ENCODE measurements around the gene TTC7B. TPM values are rescaled to one million over a fixed set of nuclear protein-coding genes. Genes with fewer than 3 reads are reported as not detected.

Gene TTC7B
- total and polyA plus RNA-seq, 2 experiments from 2014 or later, result 68.1 to 75.8 TPM

DNA sequence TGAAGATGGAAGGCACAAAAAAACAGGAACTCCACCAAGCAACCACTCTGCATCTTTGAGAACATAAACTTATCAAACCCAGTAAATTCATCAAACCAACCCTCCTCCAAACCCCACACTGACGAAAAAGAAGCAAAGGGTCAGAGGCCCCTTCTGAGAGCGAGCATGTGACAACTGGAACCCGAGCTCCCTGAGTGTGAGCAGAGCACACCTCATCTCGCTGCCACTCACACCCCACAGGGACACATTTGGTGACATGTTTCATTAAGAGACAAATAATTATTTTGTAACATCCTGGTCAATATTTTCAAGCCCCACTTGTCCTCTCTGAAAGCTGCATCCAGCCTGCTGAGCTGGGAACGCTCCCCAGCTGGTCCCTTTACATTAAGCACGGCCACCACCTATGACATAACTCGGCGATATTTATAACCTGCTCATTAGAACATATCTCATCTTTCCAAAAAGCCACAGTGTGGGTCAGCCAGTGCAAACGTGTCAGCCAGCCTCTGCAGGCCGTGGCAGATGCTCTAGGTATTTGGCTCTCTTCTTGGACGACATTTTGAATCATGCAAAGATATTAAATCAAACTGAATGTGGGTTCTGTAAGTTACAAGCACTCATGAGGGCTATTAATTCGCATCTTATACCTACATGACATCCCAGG, 120.1 kb downstream of the TTC7B start:
- no peaks in the 10 kb centered on the region for H3K36me3 ChIP-seq
- H3K4me3 ChIP-seq, result no peak overlapping the region
- TF ChIP-seq, protein P1, sequence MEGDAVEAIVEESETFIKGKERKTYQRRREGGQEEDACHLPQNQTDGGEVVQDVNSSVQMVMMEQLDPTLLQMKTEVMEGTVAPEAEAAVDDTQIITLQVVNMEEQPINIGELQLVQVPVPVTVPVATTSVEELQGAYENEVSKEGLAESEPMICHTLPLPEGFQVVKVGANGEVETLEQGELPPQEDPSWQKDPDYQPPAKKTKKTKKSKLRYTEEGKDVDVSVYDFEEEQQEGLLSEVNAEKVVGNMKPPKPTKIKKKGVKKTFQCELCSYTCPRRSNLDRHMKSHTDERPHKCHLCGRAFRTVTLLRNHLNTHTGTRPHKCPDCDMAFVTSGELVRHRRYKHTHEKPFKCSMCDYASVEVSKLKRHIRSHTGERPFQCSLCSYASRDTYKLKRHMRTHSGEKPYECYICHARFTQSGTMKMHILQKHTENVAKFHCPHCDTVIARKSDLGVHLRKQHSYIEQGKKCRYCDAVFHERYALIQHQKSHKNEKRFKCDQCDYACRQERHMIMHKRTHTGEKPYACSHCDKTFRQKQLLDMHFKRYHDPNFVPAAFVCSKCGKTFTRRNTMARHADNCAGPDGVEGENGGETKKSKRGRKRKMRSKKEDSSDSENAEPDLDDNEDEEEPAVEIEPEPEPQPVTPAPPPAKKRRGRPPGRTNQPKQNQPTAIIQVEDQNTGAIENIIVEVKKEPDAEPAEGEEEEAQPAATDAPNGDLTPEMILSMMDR (IDR thresholded peaks at IDR 0.05; ENCODE audit: low read depth, low read length), result no peak
- no peak for DNase-seq (ENCODE audit: low read depth in 1 of 2, low spot score in 1 of 2)
- H3K9me3 ChIP-seq (ENCODE audit: low read depth), result no peaks in the 10 kb centered on the region
- H3K27ac ChIP-seq, result no peak overlapping the region
- no peaks in the 10 kb centered on the region for H3K27me3 ChIP-seq
- H3K4me1 ChIP-seq (ENCODE audit: low read depth), result peaks cover 13% of the 10 kb centered on the region

DNA sequence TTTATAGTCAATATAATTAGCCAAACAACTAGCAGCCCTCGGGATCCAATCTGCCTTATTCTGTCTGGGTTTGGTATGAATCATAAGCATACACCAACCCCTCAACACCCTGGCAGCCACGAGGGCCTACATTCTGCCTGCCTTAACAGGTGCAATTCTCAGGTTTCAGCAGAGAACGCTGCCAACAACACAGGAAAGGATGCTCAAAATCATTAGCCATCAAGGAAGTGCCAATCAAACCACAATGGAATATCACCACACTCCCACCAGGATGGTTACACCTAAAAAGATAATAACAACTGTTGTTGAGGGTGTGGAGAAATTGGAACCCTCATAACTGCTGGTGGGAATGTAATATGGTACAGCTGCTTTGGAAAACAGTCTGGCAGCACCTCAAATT, 122.8 kb downstream of the TTC7B start:
- Histone ChIP-seq H3K27me3 (no peaks in the 10 kb centered on the region), H3K4me1 (ENCODE audit: low read depth) (peaks cover 13% of the 10 kb centered on the region), H3K36me3 (no peaks in the 10 kb centered on the region), H3K27ac (no peak overlapping the region), H3K9me3 (ENCODE audit: low read depth) (no peaks in the 10 kb centered on the region), H3K4me3 (no peak overlapping the region)
- DNase-seq (ENCODE audit: low read depth in 1 of 2, low spot score in 1 of 2), result no peak
- TF ChIP-seq, protein P1 (IDR thresholded peaks at IDR 0.05; ENCODE audit: low read depth, low read length), result no peak

DNA sequence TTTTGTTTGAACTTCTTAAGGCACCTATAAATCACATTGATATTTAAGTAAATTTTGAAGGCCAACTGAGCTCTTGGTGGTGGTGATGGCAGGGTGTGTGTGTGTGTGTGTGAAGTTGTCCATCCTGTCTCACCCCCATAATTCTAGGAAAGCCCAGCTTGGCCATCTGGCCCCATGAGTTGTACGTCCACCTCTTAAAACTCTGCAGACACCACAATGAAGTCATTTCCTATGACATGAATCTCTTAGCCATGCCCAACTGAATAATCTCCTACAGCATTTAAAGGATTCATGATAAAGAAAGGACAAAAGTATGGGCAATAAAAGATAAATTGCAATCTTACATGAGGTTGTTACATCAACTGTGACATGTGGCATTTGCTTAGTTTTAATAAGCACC, 123.4 kb downstream of the TTC7B start:
- Histone ChIP-seq H3K36me3 (no peaks in the 10 kb centered on the region), H3K4me3 (no peak overlapping the region), H3K27me3 (no peaks in the 10 kb centered on the region), H3K27ac (no peak overlapping the region), H3K9me3 (ENCODE audit: low read depth) (no peaks in the 10 kb centered on the region), H3K4me1 (ENCODE audit: low read depth) (peaks cover 13% of the 10 kb centered on the region)
- no peak for DNase-seq (ENCODE audit: low read depth in 1 of 2, low spot score in 1 of 2)
- TF ChIP-seq, protein P1 (IDR thresholded peaks at IDR 0.05; ENCODE audit: low read depth, low read length), result no peak

DNA sequence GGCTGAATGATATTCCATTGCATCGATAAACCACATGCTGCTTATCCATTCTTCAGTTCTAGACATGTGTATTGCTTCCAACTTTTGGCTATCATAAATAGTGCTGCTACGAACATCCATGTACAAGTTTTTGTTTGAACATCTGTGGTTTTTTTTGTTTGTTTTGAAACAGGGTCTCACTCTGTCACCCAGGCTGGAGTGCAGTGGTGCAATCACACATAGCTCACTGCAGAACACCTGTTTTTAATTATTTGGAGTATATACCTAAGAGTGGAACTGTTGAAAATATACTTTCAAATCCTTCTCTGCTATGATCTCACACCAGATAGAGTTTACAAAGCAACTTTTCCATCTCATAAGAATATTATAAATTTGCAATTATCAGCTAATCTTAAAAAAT, 124.2 kb downstream of the TTC7B start:
- Histone ChIP-seq H3K4me1 (ENCODE audit: low read depth) (peaks cover 9% of the 10 kb centered on the region), H3K9me3 (ENCODE audit: low read depth) (no peaks in the 10 kb centered on the region), H3K36me3 (no peaks in the 10 kb centered on the region), H3K27ac (no peak overlapping the region), H3K4me3 (no peak overlapping the region), H3K27me3 (no peaks in the 10 kb centered on the region)
- TF ChIP-seq, protein P1 (IDR thresholded peaks at IDR 0.05; ENCODE audit: low read depth, low read length), result no peak
- no peak for DNase-seq (ENCODE audit: low read depth in 1 of 2, low spot score in 1 of 2)

DNA sequence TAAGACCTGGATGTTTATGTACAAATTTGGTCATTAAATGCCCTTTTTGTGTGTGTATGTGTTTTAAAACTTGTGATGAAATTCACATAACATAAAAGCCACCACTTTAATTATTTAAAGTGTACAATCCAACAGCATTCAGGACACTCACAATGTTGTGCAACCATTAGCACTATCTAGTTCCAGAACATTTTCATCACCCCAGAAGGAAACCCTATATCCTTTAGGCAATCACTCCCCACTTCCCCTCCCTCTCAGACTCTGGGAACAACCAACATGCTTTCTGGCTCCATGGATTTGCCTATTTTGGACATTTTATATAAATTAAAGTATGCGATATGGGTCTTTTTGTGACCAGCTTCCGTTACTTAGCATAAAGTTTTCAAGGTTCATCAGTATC, 124.6 kb downstream of the TTC7B start:
- Histone ChIP-seq H3K4me3 (no peak overlapping the region), H3K4me1 (ENCODE audit: low read depth) (peaks cover 8% of the 10 kb centered on the region), H3K27ac (no peak overlapping the region), H3K27me3 (no peaks in the 10 kb centered on the region), H3K9me3 (ENCODE audit: low read depth) (no peaks in the 10 kb centered on the region), H3K36me3 (no peaks in the 10 kb centered on the region)
- TF ChIP-seq, protein P1 (IDR thresholded peaks at IDR 0.05; ENCODE audit: low read depth, low read length), result no peak
- DNase-seq (ENCODE audit: low read depth in 1 of 2, low spot score in 1 of 2), result peak in 1 of 2 donors; percentile 60

Data from cardiac muscle cell (in vitro differentiated cells and primary cell).